Stomach (tissue), 9 donors: Measurements from ENCODE around the gene GNG4. TPM values are rescaled to one million over a fixed set of nuclear protein-coding genes. Genes with fewer than 3 reads are reported as not detected.

Experiments
- DNase-seq, 2 donors: peaks; one replicate each; pipeline versions ENCODE4 v3.0.0 to v3.0.0-alpha.2; 2013 to 2019
- H3K27ac ChIP-seq, 5 donors: fragments of 200-600 bp in 4 of 5; sonication (generic) in 4 of 5; one replicate each; pipeline ENCODE4 v1.5.1; 2013 to 2019; ENCODE audit warnings: mild to moderate bottlenecking in 1 of 5, moderate library complexity in 1 of 5
- H3K27me3 ChIP-seq, 3 donors: fragments of 200-600 bp; sonication (generic); one replicate each; pipeline ENCODE4 v1.5.1; 2017 to 2019; ENCODE audit warnings: mixed run types in 1 of 3
- H3K36me3 ChIP-seq, 4 donors: fragments of 200-600 bp; sonication (generic); 1 replicate in 3 of 4; 2 replicates in 1 of 4; pipeline ENCODE4 v1.5.1; 2016 to 2019
- H3K4me1 ChIP-seq, 4 donors: fragments of 200-600 bp; sonication (generic); one replicate each; pipeline ENCODE4 v1.5.1; 2016 to 2019
- H3K4me3 ChIP-seq, 4 donors: fragments of 200-600 bp; sonication (generic) in 3 of 4; one replicate each; pipeline ENCODE4 v1.5.1; 2016 to 2019; ENCODE audit warnings: mild to moderate bottlenecking in 1 of 4
- H3K9me3 ChIP-seq, 4 donors: fragments of 200-600 bp; sonication (generic); one replicate each; pipeline ENCODE4 v1.5.1; 2016 to 2019
- CTCF ChIP-seq, 7 experiments: fragments of 450-650 bp in 4 of 7; fragments of 200-600 bp in 3 of 7; sonication (generic) in 3 of 7; IDR thresholded peaks; one replicate each; pipeline ENCODE4 v1.5.1; 2016 to 2019; ENCODE audit warnings: antibody characterized with exemption in 7 of 7, control low read depth in 2 of 7, mild to moderate bottlenecking in 1 of 7
- EP300 ChIP-seq: sonication (generic); formaldehyde crosslinking; IDR thresholded peaks from one replicate; pipeline ENCODE4 v1.6.1; 2017; ENCODE audit warnings: antibody characterized with exemption
- POLR2A ChIP-seq, 4 donors: fragments of 450-650 bp; IDR thresholded peaks; one replicate each; pipeline ENCODE4 v1.6.1; 2016; ENCODE audit warnings: antibody characterized with exemption in 4 of 4, control low read depth in 2 of 4, mild to moderate bottlenecking in 1 of 4, moderate library complexity in 1 of 4
- POLR2AphosphoS5 ChIP-seq, 3 donors: sonication (generic); formaldehyde crosslinking; IDR thresholded peaks; one replicate each; pipeline ENCODE4 v1.6.1; 2016; ENCODE audit warnings: antibody characterized with exemption in 3 of 3
- WGBS, 5 donors: extraction: QIAGEN DNeasy Blood & Tissue Kit in 3 of 5; methylation state at CpG; one replicate each; pipeline versions ENCODE4 v1.1.5 to v1.1.7; 2013 to 2018; 5-methylcytosine and 5-hydroxymethylcytosine counted together
- intact Hi-C: fragments of 100-400 bp; cut with DNase I; formaldehyde crosslinking; loops from one replicate; pipeline ENCODE4 v1.15.1; 2023; ENCODE audit warnings: low total_unique reads
- polyA plus RNA-seq, 3 donors: library from polyadenylated mRNA; stranded (reverse); fragments of 200-250 nt; gene quantifications; one replicate each; pipeline ENCODE4 v1.2.3, GENCODE V29; 2013
- total RNA-seq, 5 donors: library from RNA; depleted of rRNA; stranded (reverse); fragments of >200 nt; gene quantifications; one replicate each; pipeline versions ENCODE4 v1.1.0 to v1.2.3, GENCODE V29; 2014 to 2016
- donor health status: healthy with polysubstance abuse.
- donor health status: Bipolar disorder and iron deficiency.
- donor health status: healthy.

The GNG4 gene
- total and polyA plus RNA-seq, 8 donors, result 0.58 to 5.1 (median 1.4) TPM; not detected in 1

DNA sequence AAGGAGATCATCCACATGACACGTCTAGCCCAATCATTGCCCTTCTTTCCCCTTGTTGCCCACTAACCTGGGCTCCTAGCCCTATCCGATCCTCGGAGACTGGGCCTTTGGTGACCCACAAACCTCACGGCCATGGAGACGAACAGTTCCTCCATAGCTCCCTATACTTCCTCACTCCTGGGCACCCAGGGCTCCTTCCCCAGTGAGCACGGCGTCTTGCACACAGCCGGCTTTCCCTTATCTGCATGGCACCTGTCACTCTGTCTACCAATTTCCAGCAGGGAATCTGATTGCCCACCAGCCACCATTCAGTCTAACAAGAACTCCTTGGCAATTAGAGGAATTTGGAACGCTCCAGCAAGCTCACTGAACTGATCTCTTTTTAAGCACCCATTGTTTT, 3.1 kb downstream of the GNG4 start:
- H3K36me3 ChIP-seq, result no peaks in the 10 kb centered on the region
- 77 to 84% (median 83%) methylated on average over 9 of the region's 9 CpGs for WGBS, 5 donors
- TF ChIP-seq CTCF (IDR thresholded peaks at IDR 0.05) (no peak), EP300 (no peak), POLR2A (IDR thresholded peaks at IDR 0.05) (no peak)
- DNase-seq, result no peak
- intact Hi-C loops, result no loop called here
- no peak overlapping the region for H3K4me3 ChIP-seq
- H3K4me1 ChIP-seq, result peaks cover 30 to 38% (median 31%) of the 10 kb centered on the region in 4 donors
- peaks cover 0 to 82% (median 49%) of the 10 kb centered on the region in 3 donors for H3K27me3 ChIP-seq
- H3K27ac ChIP-seq, result no peak overlapping the region
- no peaks in the 10 kb centered on the region for H3K9me3 ChIP-seq

- no peak overlapping the region for H3K27ac ChIP-seq
- peaks cover 0 to 69% (median 32%) of the 10 kb centered on the region in 3 donors for H3K27me3 ChIP-seq
- no peaks in the 10 kb centered on the region for H3K9me3 ChIP-seq
- 76 to 90% (median 89%) methylated on average over 8 to 13 of the region's 13 CpGs for WGBS, 5 donors
- peaks cover 17 to 24% (median 20%) of the 10 kb centered on the region in 4 donors for H3K4me1 ChIP-seq
- no peak overlapping the region for H3K4me3 ChIP-seq
- DNase-seq, result no peak
- no peak for TF ChIP-seq POLR2AphosphoS5 (IDR thresholded peaks at IDR 0.05)
- no peak for TF ChIP-seq POLR2A (IDR thresholded peaks at IDR 0.05)
- TF ChIP-seq CTCF (IDR thresholded peaks at IDR 0.05), result no peak
- TF ChIP-seq EP300, result no peak
- intact Hi-C loops, result no loop called here
- no peaks in the 10 kb centered on the region for H3K36me3 ChIP-seq
These were observed 4.8 kb downstream of the GNG4 start for GRCh38 chr1:235644693-235645305.

GRCh38 chr1:235643837-235644692, 5.5 kb downstream of the GNG4 start:
- no peak overlapping the region for H3K4me3 ChIP-seq
- H3K9me3 ChIP-seq, result no peaks in the 10 kb centered on the region
- H3K27ac ChIP-seq, result no peak overlapping the region
- 90 to 93% (median 93%) methylated on average over 23 of the region's 23 CpGs for WGBS, 5 donors
- intact Hi-C loops, result no loop called here
- no peak for TF ChIP-seq EP300
- TF ChIP-seq POLR2A (IDR thresholded peaks at IDR 0.05), result no peak
- no peak for TF ChIP-seq CTCF (IDR thresholded peaks at IDR 0.05)
- TF ChIP-seq POLR2AphosphoS5 (IDR thresholded peaks at IDR 0.05), result no peak
- peaks cover 9 to 17% (median 13%) of the 10 kb centered on the region in 4 donors for H3K4me1 ChIP-seq
- H3K36me3 ChIP-seq, result no peaks in the 10 kb centered on the region
- no peak for DNase-seq
- H3K27me3 ChIP-seq, result peaks cover 0 to 63% (median 25%) of the 10 kb centered on the region in 3 donors

GRCh38 chr1:235642943-235643371, 6.6 kb downstream of the GNG4 start:
- Histone ChIP-seq H3K9me3 (no peaks in the 10 kb centered on the region), H3K27me3 (peaks cover 0 to 52% (median 14%) of the 10 kb centered on the region in 3 donors), H3K4me3 (no peak overlapping the region), H3K4me1 (peaks cover 0 to 7% (median 3%) of the 10 kb centered on the region in 4 donors), H3K27ac (no peak overlapping the region), H3K36me3 (no peaks in the 10 kb centered on the region)
- WGBS, 5 donors, result 49 to 59% (median 52%) methylated on average over 11 of the region's 11 CpGs
- no peak for TF ChIP-seq POLR2A (IDR thresholded peaks at IDR 0.05)
- no peak for TF ChIP-seq POLR2AphosphoS5 (IDR thresholded peaks at IDR 0.05)
- no peak for TF ChIP-seq CTCF (IDR thresholded peaks at IDR 0.05)
- no peak for TF ChIP-seq EP300
- no peak for DNase-seq
- intact Hi-C loops, result no loop called here
